LNCaP clone FGC (cell line): ENCODE measurements around the gene DPH1.

ENCODE experiments used
- DNase-seq: peaks from one replicate; pipeline ENCODE4 v3.0.0-alpha.2; 2011; ENCODE audit warnings: low read depth
- H3K4me3 ChIP-seq: 2 replicates; pipeline ENCODE4 v1.5.1; 2011; ENCODE audit warnings: mild to moderate bottlenecking, low read depth, low read length, control low read depth
- TF ChIP-seq, protein P1 (sequence below): IDR thresholded peaks from 2 replicates; pipeline ENCODE4 v1.5.1; 2012; ENCODE audit warnings: mild to moderate bottlenecking; ENCODE audit not compliant: control insufficient read depth, insufficient read depth; ENCODE audit errors: extremely low read depth

DPH1 gene

DNA sequence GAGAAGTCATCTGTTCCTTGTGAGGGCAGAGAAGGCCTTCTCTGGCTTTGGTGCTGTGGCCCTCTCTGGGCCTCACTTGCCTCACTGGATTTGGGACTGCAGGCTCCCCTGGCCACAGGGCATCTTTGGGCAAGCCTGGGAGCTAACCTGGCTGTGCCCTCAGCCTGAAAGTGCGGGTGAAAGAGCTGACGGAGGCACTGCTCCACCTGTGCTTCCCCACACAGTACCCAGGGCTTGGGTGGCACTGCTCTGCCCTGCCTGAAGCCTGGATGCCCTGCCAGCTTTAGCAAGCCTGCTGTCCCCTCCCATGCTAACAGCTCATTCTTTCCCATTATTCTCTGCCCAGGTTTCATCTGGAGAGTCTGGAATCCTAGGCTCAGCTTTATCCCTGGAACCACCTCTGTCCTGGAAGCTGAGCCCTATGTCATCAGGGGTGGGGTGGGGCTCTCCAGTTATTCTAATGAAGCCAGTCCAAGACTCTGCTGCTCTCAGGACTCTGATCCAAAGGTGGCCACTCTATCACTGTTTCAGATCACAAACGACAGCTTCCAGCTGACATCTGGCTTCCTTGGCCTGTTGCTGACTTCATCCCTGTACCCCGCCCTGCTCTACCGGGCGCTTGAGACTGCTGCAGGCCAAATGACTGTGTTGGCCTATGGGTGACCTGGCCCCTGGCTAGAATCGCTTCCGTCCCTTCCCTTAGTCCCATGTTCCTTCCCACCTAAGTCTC, 54.2 kb downstream of the DPH1 start:
- TF ChIP-seq, protein P1, sequence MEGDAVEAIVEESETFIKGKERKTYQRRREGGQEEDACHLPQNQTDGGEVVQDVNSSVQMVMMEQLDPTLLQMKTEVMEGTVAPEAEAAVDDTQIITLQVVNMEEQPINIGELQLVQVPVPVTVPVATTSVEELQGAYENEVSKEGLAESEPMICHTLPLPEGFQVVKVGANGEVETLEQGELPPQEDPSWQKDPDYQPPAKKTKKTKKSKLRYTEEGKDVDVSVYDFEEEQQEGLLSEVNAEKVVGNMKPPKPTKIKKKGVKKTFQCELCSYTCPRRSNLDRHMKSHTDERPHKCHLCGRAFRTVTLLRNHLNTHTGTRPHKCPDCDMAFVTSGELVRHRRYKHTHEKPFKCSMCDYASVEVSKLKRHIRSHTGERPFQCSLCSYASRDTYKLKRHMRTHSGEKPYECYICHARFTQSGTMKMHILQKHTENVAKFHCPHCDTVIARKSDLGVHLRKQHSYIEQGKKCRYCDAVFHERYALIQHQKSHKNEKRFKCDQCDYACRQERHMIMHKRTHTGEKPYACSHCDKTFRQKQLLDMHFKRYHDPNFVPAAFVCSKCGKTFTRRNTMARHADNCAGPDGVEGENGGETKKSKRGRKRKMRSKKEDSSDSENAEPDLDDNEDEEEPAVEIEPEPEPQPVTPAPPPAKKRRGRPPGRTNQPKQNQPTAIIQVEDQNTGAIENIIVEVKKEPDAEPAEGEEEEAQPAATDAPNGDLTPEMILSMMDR, result no peak
- DNase-seq, result no peak
- no peak overlapping the region for H3K4me3 ChIP-seq

DNA sequence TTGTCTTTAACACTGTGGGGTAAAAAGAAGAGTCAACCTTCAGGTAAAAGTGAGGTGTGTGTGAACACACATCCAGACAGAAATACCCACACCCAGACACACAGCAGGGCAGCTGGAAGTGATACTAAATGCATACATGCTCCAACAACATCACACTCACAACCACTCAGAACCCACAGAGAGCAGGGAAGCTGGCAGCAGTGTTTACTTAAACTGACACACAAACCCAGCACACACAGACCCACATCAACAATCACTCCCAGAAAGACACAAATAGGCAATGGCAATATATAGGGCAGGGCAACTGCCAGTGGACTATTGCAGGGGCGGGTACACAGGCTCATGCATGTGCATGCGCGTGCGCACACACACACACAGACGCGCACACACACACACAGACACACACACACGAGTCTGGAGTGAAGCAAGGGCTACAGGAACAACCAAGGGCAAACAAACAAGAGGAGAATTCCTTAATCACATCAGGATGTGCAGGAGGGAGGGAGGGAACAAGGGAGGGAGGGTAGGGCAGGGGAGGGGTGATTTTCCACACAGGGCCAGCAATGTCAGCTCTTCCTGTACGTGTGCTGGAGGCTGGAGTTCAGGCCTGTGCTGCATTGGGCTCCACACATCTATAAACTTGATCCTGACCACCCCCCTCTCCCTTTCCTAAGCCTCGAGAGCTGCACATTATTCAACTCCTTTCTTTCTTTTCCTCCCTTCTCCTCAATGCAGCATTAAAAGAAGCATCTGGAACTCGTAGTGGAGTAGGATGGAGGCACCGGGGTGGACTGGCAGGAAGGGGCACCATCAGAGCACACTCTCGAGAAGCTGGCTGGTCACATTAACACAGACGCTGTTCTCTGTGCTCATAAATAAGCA, 55.1 kb downstream of the DPH1 start:
- H3K4me3 ChIP-seq, result no peak overlapping the region
- TF ChIP-seq, protein P1, result no peak
- no peak for DNase-seq

DNA sequence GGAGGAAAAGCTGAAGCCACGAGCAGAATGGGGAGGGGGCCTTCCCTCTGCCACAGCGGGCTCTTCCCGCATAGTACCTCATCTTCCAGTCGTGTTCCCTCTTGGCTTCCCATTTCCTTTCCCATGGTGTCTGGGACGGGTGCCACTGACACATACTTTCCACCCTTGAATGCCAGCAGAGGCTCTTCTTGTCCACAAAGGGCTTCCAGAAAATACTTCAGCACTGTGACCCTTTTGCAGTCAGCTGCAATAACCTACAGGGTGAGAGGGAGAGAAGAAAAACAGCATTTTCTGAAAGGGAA, 55.6 kb downstream of the DPH1 start:
- DNase-seq, result no peak
- H3K4me3 ChIP-seq, result no peak overlapping the region
- TF ChIP-seq, protein P1, result no peak

DNA sequence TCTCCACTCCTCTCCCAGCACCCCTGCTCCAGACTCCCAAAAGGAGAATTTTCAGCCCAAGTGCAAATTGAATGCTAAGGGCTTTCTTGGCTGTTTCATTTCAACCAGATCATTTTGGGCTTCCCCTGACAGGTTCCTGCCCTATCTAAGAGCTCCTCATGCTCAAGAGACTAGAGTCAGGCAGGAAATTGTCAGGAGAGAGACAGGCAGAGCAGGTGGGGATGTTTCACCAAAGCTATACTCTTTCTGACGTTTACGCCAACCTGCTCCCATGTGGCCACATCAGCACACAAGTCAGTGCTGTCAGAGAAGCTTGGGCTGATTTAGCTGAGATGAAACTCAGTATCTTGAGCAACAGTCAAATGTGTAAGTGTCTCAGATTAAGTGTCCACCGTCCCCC, 56.4 kb downstream of the DPH1 start:
- no peak overlapping the region for H3K4me3 ChIP-seq
- TF ChIP-seq, protein P1, result no peak
- no peak for DNase-seq

DNA sequence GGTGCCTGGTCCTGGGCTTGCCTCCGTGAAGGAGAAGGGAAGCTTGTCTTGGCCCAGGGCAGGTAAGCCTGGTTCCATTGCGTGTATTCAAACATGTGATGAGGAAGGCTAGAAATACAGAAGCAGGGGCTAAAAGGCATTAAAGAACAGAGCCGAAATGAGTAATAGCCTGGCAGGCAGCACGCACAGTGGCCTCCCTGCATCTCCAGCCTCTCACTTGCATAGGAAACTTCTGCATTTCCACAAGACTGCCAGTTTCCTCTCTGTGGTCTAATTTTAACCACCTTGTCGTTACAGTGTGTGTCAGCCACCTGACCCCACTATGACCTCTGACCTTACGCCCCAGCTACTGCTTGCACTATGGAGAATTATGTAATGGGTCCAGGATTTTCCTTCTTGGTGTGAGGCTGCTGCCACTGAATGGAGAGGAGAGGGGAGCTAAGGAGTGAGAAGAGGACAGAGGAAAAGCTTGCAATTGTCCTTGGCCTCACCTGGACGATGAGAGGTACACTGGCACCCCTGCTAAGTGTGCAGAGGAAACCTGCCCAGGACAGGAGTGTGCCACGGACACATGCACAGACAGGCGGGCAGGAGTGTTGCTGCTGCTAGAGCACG, 57.8 kb downstream of the DPH1 start:
- DNase-seq, result no peak
- H3K4me3 ChIP-seq, result no peak overlapping the region
- TF ChIP-seq, protein P1, result no peak

DNA sequence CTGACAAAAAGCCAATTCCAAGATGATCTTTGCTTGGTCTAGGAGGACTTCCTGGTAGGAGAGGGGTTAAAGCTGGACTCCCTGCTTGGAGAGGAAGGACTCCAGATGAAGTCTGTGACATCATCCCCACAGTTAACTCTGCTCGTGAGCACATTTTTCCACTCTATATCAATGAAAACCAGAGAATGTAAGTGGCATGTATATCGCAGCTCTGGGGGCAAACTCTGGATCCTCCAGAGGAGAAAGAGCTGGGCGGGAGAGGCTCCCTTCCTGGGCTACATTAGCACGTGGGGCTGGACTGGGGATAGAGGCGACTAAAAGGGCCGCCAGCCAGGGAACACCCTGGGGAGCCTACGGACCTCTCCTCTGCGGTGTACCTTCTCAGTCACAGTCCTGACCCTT, 59.1 kb downstream of the DPH1 start:
- no peak overlapping the region for H3K4me3 ChIP-seq
- TF ChIP-seq, protein P1, result no peak
- DNase-seq, result no peak
